Spleen (tissue), 11 donors: ENCODE data around the gene ABTB1. TPM values are rescaled to one million over a fixed set of nuclear protein-coding genes. Genes with fewer than 3 reads are reported as not detected.

ENCODE experiments used
- DNase-seq: peaks from one replicate; pipeline ENCODE4 v3.0.0-alpha.2; 2020
- H3K27ac ChIP-seq, 8 donors: fragments of 200-600 bp; sonication (generic) in 7 of 8; 1 replicate in 4 of 8; 2 replicates in 4 of 8; pipeline versions ENCODE4 v1.5.0 to v1.8.0; 2016 to 2021; ENCODE audit warnings: inconsistent platforms in 4 of 8, mild to moderate bottlenecking in 4 of 8, moderate library complexity in 1 of 8
- H3K27me3 ChIP-seq, 7 donors: fragments of 200-600 bp; sonication (generic) in 6 of 7; replicated peaks in 1 of 7; 1 replicate in 4 of 7; 2 replicates in 3 of 7; pipeline versions ENCODE4 v1.5.0 to v1.8.0; 2016 to 2021; ENCODE audit warnings: inconsistent platforms in 3 of 7, mild to moderate bottlenecking in 1 of 7
- H3K36me3 ChIP-seq, 6 donors: fragments of 200-600 bp; sonication (generic) in 5 of 6; 1 replicate in 4 of 6; 2 replicates in 2 of 6; pipeline versions ENCODE4 v1.5.0 to v1.8.0; 2016 to 2021; ENCODE audit warnings: inconsistent platforms in 2 of 6
- H3K4me1 ChIP-seq, 6 donors: fragments of 200-600 bp; sonication (generic) in 5 of 6; 1 replicate in 3 of 6; 2 replicates in 3 of 6; pipeline versions ENCODE4 v1.5.0 to v1.8.0; 2016 to 2021; ENCODE audit warnings: inconsistent platforms in 3 of 6
- H3K4me3 ChIP-seq, 8 donors: fragments of 200-600 bp; sonication (generic) in 7 of 8; 1 replicate in 4 of 8; 2 replicates in 4 of 8; pipeline versions ENCODE4 v1.5.0 to v1.8.0; 2016 to 2021; ENCODE audit warnings: inconsistent platforms in 4 of 8, mild to moderate bottlenecking in 4 of 8, moderate library complexity in 2 of 8
- H3K9me3 ChIP-seq, 8 donors: fragments of 200-600 bp; sonication (generic) in 7 of 8; 1 replicate in 4 of 8; 2 replicates in 4 of 8; pipeline versions ENCODE4 v1.5.0 to v1.8.0; 2016 to 2021; ENCODE audit warnings: inconsistent platforms in 4 of 8
- CTCF ChIP-seq, 11 experiments: fragments of 200-600 bp in 7 of 11; fragments of 450-650 bp in 4 of 11; sonication (generic) in 4 of 11; IDR thresholded peaks in 8 of 11; conservative IDR thresholded peaks in 3 of 11; 1 replicate in 7 of 11; 2 replicates in 4 of 11; pipeline versions ENCODE4 v1.4.0 to v1.8.0; 2016 to 2021; ENCODE audit warnings: antibody characterized with exemption in 11 of 11, inconsistent platforms in 4 of 11, mild to moderate bottlenecking in 1 of 11
- POLR2A ChIP-seq, 3 donors: fragments of 450-650 bp; IDR thresholded peaks; one replicate each; pipeline ENCODE4 v1.5.1; 2017; ENCODE audit warnings: antibody characterized with exemption in 3 of 3, mild to moderate bottlenecking in 1 of 3
- POLR2AphosphoS5 ChIP-seq, 3 donors: sonication (generic); formaldehyde crosslinking; IDR thresholded peaks; one replicate each; pipeline ENCODE4 v1.5.1; 2017; ENCODE audit warnings: antibody characterized with exemption in 3 of 3
- WGBS, 5 donors: extraction: QIAGEN DNeasy Blood & Tissue Kit in 3 of 5; methylation state at CpG; one replicate each; pipeline versions ENCODE4 v1.1.5 to v1.1.7; 2013 to 2018; 5-methylcytosine and 5-hydroxymethylcytosine counted together
- intact Hi-C: fragments of 100-400 bp; cut with DNase I; formaldehyde crosslinking; loops from one replicate; pipeline ENCODE4 v1.15.0; 2023; ENCODE audit warnings: low total_unique reads
- polyA plus RNA-seq, 3 donors: library from polyadenylated mRNA; stranded (reverse); fragments of 200-250 nt; gene quantifications; one replicate each; pipeline ENCODE4 v1.2.1, GENCODE V29; 2013
- total RNA-seq, 7 donors: library from RNA; depleted of rRNA in 3 of 7; stranded (reverse); fragments of >200 nt in 3 of 7; fragmentation: NEBNext Ultra II Directional in 4 of 7; extraction: Animal tissue kit (Norgen Biotek cat#: 25700) in 4 of 7; gene quantifications; one replicate each; pipeline versions ENCODE4 v1.1.0 to v1.2.1, GENCODE V29; 2016 to 2021
- donor health status: healthy with polysubstance abuse.
- donor health status: DM: no; HTN: no; CAD: no; lungs with moderate emphysema.
- donor health status: DM: no; HTN: no; CAD: no.
- donor health status: Bipolar disorder and iron deficiency.
- donor health status: healthy.
- donor health status: DM: no; HTN: no; CAD: no.
- donor health status: DM: yes; HTN: yes; CAD: no.

The ABTB1 gene
- total and polyA plus RNA-seq, 10 donors, result 57.9 to 172 (median 145) TPM

DNA sequence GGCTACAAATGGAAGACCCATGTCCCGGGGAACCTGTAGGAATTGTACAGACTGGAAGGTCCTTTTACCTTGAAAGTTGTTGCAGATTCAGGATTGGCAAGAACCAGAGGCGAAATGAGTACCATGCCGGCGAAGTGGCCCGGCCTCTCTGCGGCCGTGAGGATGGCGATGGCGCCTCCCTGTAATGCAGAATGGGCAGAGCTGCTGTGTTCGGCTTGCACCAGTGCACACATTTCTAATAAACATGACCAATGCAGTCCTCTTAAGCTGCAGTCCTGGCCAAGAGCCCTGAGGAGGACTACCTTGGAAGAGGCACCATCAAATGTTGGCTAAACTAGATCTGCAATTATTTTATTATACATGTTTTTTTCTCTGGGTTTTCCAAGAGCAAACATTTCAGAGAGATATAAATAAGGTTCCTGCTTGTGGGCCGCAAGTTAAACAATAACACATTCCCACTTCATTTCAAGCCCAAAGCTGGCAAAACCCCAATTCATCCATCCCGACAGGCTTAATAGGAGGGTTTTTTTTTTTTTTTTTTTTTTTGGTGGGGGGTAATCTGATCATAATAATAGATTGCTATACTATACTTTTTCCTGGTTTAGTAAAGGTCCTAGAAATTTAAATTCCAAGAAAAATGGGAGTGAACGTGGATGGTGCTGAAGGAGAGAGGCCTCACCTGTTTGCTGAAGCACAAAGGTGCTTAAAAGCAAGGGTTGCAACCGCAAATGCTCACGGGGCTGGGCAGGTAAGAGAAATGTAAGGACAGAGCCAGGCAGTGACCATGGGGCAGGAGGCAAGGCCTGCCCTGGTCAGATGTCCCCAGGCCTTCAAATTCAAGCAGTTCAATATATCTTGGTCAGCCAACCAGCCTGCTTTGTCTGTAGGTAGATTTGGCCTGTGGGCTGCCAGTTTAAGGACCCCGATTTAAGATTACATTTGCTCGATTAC lies 48.5 kb downstream of the ABTB1 start:
- peak overlapping the region in 2 of 8 donors; percentile 2 to 38 for H3K27ac ChIP-seq
- no peaks in the 10 kb centered on the region for H3K9me3 ChIP-seq
- H3K4me3 ChIP-seq, result no peak overlapping the region
- peaks cover 0 to 27% (median 8%) of the 10 kb centered on the region in 6 donors for H3K4me1 ChIP-seq
- peak; percentile 41 for DNase-seq
- H3K27me3 ChIP-seq, result no peaks in the 10 kb centered on the region
- intact Hi-C loops, result no loop called here
- TF ChIP-seq CTCF (IDR thresholded peaks at IDR 0.05 in 8 of 11, conservative IDR thresholded peaks at IDR 0.05 in 3 of 11) (no peak), POLR2A (IDR thresholded peaks at IDR 0.05) (no peak), POLR2AphosphoS5 (IDR thresholded peaks at IDR 0.05) (no peak)
- peaks cover 0 to 37% (median 0%) of the 10 kb centered on the region in 6 donors for H3K36me3 ChIP-seq
- 92 to 96% (median 96%) methylated on average over 17 of the region's 17 CpGs for WGBS, 5 donors

DNA sequence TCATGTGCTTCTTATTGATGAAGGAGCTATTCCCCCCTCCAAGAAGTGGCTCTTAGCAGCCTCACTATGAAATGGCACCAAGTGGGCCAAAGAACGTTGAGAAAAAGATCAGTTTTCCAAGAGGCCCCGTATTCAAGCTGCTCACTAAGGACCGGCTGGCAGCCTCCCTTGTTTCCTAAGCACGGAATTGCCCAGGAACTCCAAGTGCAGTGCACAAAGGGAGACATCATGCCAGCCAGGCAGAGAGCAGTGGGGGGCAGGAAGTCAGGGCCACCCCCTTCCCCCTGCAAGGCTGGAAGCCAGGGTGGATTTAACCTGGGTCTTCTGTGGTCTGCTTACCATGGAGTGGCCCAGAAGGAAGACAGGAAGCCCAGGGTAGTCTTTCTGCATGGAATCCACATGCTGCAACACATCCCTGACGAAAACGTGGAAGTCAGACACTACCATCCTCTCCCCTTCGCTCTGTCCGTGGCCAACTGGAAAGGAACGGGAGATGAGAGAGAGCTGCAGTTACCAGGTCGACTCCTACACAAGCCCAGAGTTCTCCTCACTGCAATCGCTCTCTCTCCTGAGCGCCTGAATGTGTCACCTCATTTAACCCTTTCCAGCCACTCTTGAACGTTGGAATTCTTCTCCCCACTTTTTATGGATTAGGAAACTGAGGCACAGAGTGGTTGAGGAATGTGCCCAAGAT lies 49.5 kb downstream of the ABTB1 start:
- H3K4me1 ChIP-seq, result peaks cover 0 to 25% (median 7%) of the 10 kb centered on the region in 6 donors
- peak overlapping the region in 3 of 8 donors; percentile 2 to 38 (median 6) for H3K27ac ChIP-seq
- intact Hi-C loops, result no loop called here

DNA sequence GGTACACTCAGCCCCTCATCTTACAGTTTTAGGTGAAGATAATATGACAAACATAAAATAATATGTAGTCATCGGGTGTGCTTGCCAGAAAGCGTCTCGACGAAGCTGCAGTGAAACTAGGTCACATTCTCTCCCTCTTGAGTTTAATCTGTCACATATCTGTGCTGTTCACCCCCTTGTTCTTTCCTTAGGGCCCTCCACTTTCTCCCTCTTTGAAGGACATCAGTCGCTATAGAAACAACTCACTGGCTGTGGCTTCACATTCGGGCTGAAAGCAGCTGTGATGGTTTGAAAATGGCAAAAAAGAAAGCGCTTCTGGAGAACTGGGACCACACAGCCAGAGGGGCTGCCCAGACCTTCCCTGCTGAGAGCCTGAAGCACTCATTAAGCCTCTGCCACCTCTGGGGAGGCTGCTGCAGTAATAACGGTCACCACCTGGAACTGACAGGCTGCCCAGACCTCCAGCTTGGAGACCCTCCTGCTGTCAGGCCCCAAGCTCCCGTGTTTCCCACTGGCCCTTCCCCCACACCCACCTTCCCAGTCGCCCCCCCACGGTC lies 50.3 kb downstream of the ABTB1 start:
- 71 to 83% (median 74%) methylated on average over 11 of the region's 11 CpGs for WGBS, 5 donors
- no peaks in the 10 kb centered on the region for H3K9me3 ChIP-seq
- H3K36me3 ChIP-seq, result peaks cover 0 to 37% (median 0%) of the 10 kb centered on the region in 6 donors
- no peak overlapping the region for H3K4me3 ChIP-seq
- peak; percentile 59 for DNase-seq
- peak overlapping the region in 3 of 8 donors; percentile 6 to 38 (median 7) for H3K27ac ChIP-seq
- H3K4me1 ChIP-seq, result peaks cover 0 to 22% (median 4%) of the 10 kb centered on the region in 6 donors
- TF ChIP-seq CTCF (IDR thresholded peaks at IDR 0.05 in 8 of 11, conservative IDR thresholded peaks at IDR 0.05 in 3 of 11), result no peak
- intact Hi-C loops, result no loop called here
- no peaks in the 10 kb centered on the region for H3K27me3 ChIP-seq

More for the DNA sequence above, 49.5 kb downstream of the ABTB1 start:
- H3K9me3 ChIP-seq, result no peaks in the 10 kb centered on the region
- no peak overlapping the region for H3K4me3 ChIP-seq
- WGBS, 5 donors, result 62 to 71% (median 71%) methylated on average over 13 of the region's 13 CpGs
- H3K36me3 ChIP-seq, result peaks cover 0 to 37% (median 0%) of the 10 kb centered on the region in 6 donors
- no peaks in the 10 kb centered on the region for H3K27me3 ChIP-seq
- DNase-seq, result peak; percentile 61
- TF ChIP-seq POLR2A (IDR thresholded peaks at IDR 0.05) (no peak), CTCF (IDR thresholded peaks at IDR 0.05 in 8 of 11, conservative IDR thresholded peaks at IDR 0.05 in 3 of 11) (no peak), POLR2AphosphoS5 (IDR thresholded peaks at IDR 0.05) (peak in 1 of 3 donors; percentile 17)
